Gastroesophageal sphincter (tissue), 3 donors: ENCODE results near the gene TRIM74.
"Not testable (repeated sequence)": the region's sequence is repeated elsewhere in the genome, so short reads cannot be mapped to it uniquely, and the experiment has no call there.

Experiments
- CTCF ChIP-seq, 4 experiments: fragments of 200-600 bp in 2 of 4; fragments of 450-650 bp in 2 of 4; sonication (generic) in 1 of 4; IDR thresholded peaks; one replicate each; pipeline ENCODE4 v1.5.1; 2017 to 2019; ENCODE audit warnings: antibody characterized with exemption in 4 of 4, mild to moderate bottlenecking in 2 of 4, moderate library complexity in 2 of 4
- EP300 ChIP-seq: sonication (generic); formaldehyde crosslinking; IDR thresholded peaks from one replicate; pipeline ENCODE4 v1.6.1; 2017; ENCODE audit warnings: antibody characterized with exemption, mild to moderate bottlenecking
- POLR2A ChIP-seq, 2 donors: fragments of 450-650 bp; IDR thresholded peaks; one replicate each; pipeline ENCODE4 v1.6.1; 2017; ENCODE audit warnings: antibody characterized with exemption in 2 of 2, mild to moderate bottlenecking in 2 of 2, moderate library complexity in 1 of 2
- POLR2AphosphoS5 ChIP-seq: sonication (generic); formaldehyde crosslinking; IDR thresholded peaks from one replicate; pipeline ENCODE4 v1.6.1; 2017; ENCODE audit warnings: antibody characterized with exemption

DNA sequence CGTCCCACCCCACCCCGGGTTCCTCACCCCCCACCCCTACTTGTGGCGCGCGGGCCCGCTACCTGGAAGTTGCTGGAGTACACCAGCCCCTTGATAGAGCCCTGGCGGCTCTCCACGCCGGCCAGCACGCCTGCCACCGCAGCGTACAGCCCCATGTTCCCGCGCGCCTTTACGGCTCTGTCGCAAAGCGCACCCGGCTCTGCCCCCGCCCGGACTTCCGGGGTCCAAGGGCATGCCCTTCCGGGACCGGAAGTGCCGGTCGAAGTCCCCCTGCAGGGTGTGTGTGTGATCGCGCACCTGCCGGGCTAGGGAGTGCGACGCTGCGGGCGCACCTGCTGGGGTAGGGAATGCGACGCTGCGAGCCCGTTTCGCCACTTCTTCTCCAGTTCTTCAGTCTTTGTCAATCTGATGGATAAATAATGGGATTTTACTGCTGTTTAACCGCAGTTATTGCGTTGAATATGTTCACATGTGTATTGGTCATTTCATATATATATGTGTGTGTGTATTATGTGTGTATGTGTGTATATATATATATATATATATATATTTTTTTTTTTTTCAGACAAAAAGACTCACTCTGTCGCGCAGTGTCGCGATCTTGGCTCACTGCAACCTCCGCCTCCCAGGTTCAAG, 14.6 kb downstream of the TRIM74 start:
- TF ChIP-seq POLR2AphosphoS5; CTCF (IDR thresholded peaks at IDR 0.05); EP300; POLR2A (IDR thresholded peaks at IDR 0.05): not testable (repeated sequence)
